T-helper 1 cell treated with Interleukin-12 subunit alpha and Interleukin-12 subunit beta and Interleukin-4 antibody, amounts not matched to agents 30 μg/mL and 1 μg/mL, for 36 hours (primary cell): Measurements from ENCODE around the gene CREB3L4.

Experiments
- H3K27ac Mint-ChIP-seq: one replicate; pipeline ENCODE4 v1.8.0; 2021; ENCODE audit warnings: mild to moderate bottlenecking, mixed read lengths
- H3K27me3 Mint-ChIP-seq: one replicate; pipeline ENCODE4 v1.8.0; 2021; ENCODE audit warnings: low read depth, mixed read lengths
- H3K36me3 Mint-ChIP-seq: one replicate; pipeline ENCODE4 v1.8.0; 2021; ENCODE audit warnings: low read depth, mixed read lengths
- H3K4me1 Mint-ChIP-seq: one replicate; pipeline ENCODE4 v1.8.0; 2021; ENCODE audit warnings: low read depth, mixed read lengths
- H3K4me3 Mint-ChIP-seq: one replicate; pipeline ENCODE4 v1.8.0; 2021; ENCODE audit warnings: mild to moderate bottlenecking, moderate library complexity, mixed read lengths
- H3K9me3 Mint-ChIP-seq: one replicate; pipeline ENCODE4 v1.8.0; 2021; ENCODE audit warnings: mixed read lengths

Gene CREB3L4, protein sequence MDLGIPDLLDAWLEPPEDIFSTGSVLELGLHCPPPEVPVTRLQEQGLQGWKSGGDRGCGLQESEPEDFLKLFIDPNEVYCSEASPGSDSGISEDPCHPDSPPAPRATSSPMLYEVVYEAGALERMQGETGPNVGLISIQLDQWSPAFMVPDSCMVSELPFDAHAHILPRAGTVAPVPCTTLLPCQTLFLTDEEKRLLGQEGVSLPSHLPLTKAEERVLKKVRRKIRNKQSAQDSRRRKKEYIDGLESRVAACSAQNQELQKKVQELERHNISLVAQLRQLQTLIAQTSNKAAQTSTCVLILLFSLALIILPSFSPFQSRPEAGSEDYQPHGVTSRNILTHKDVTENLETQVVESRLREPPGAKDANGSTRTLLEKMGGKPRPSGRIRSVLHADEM

DNA sequence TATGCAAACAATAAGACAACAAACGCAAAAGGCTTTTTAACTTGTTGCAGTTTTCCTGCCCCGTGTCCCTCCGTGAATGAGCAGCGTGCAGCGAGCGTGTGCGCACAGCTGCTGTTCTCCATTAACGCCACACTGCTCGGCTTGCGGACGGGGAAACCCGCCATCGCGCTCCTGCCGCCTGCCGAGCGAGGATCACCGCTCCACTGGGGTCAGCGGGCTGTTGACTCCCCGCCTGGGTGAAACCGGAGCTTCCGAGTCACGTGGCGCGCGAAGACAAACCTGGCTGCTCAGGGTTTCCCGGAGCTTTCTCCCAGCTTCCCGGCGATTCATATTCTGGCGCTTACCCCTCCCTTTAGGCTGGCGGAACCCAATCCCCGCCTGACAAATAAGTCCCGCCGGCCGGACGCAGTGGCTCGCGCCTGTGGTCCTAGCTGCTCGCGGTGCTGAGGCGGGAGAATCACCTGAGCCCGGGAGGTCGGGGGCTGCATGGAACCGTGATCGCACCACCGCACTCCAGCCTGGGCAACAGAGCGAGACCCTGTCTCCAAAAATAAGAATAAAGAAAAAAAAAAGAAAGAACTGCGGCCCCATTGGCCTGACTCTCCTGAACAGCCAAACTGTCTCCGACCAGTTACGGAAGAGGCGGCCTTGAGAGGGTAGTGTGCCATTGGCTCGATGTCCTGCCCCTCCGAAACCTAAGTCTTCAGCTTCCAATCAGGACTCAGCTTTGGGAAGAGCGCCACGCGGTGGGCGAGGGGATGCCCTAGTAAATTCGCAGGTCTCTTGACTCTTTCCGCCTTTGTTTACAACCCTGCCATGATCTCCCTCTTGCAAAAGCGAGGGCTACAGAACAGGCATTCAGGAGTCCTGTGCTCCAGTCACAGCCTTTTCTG is at the start of gene CREB3L4:
CREB3L4 (plus strand) TSS at position 796 of the 893 bp plus-strand sequence. CDS start 624 bp downstream, outside the sequence.
- peaks cover 47% of the 10 kb centered on the region for H3K4me1 Mint-ChIP-seq
- peak within 1 kb of the TSS; percentile 87 for H3K4me3 Mint-ChIP-seq
- peaks cover 9% of the 10 kb centered on the region for H3K36me3 Mint-ChIP-seq
- H3K27me3 Mint-ChIP-seq, result no peaks in the 10 kb centered on the region
- peak within 1 kb of the TSS; percentile 91 for H3K27ac Mint-ChIP-seq
- H3K9me3 Mint-ChIP-seq, result no peaks in the 10 kb centered on the region

DNA sequence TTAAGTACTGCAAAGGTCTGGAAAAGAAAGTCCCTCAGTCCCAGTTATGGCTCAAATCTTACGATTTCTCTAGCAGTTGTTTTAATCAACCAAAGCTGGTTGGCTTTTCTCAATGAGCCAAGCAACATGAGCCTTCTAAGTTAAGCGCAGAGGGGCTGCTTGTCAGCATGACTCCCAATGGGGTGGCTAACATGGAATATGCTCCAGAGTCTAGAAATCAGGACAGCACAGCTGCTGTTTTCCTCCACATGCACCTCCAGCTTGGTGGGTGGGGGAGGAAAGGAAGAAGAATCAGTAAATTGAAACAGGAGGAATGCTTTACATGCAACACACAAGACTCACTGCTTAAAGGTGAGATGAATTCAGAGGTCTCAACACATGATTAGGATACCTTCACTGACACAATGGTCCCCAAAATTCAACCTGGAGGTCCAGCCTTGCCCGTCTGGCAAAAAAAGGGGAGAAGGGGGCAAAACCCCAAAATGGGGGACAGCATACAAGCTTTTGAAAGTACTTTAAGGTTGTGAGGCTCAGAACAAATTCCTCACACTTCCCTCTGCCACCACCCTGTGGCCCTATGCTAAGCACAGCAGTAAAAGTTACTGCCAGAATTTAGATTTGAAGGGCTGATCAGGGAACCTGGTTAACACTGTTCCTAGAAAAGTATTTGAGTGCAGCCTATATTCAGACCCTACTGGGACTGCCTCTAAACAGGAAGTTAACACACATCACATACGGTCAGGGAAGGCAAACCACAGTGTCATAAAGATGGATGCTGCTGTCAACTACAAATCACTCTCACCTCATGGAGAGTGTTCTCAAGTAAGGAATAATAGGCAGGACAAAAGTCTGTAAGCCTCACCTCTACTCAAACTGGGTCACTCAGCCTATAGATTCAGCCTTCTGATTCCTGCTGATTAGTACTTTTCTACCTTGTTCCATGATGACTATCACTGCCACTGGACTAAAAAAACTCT is 47.5 kb upstream of the CREB3L4 start:
- peak overlapping the region; percentile 65 for H3K27ac Mint-ChIP-seq
- peaks cover 12% of the 10 kb centered on the region for H3K36me3 Mint-ChIP-seq
- H3K27me3 Mint-ChIP-seq, result no peaks in the 10 kb centered on the region
- H3K9me3 Mint-ChIP-seq, result no peaks in the 10 kb centered on the region
- peak overlapping the region; percentile 86 for H3K4me3 Mint-ChIP-seq
- peaks cover 34% of the 10 kb centered on the region for H3K4me1 Mint-ChIP-seq

DNA sequence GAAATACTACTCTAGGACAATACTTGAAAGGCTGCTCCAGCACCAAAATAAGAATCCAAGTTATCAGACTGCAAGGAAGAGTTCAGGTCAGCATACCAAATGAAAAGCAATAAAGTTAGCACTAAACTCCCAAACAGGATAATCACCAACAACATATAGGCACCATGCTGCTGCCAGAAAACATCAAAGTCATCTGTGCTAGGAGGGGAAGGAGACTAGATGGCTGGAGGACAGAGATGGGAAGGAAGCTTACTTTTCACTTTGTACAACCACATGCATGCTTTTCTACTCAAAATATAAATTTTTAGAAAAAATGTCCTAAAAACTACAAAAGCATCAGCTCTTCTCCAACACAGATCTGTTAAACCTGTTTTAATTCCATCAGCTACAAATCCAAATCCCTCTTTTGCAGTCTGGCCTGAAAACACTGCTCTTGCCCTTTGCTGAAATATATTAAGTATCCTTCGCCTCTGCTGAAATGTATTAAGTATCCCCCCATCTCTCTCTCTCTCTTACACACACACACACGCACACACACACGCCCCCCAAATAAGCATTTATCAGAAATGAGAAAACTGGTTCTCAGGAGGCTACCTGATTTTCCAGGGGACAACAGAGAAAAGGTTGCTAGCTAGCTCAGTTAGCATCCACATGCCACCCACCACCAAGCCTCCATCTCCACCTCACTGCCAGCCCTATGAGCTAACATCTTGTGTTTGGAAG is 46.5 kb upstream of the CREB3L4 start:
- no peaks in the 10 kb centered on the region for H3K27me3 Mint-ChIP-seq
- peak overlapping the region; percentile 86 for H3K4me3 Mint-ChIP-seq
- H3K9me3 Mint-ChIP-seq, result no peaks in the 10 kb centered on the region
- H3K4me1 Mint-ChIP-seq, result peaks cover 34% of the 10 kb centered on the region
- H3K36me3 Mint-ChIP-seq, result peaks cover 12% of the 10 kb centered on the region
- H3K27ac Mint-ChIP-seq, result peak overlapping the region; percentile 65

DNA sequence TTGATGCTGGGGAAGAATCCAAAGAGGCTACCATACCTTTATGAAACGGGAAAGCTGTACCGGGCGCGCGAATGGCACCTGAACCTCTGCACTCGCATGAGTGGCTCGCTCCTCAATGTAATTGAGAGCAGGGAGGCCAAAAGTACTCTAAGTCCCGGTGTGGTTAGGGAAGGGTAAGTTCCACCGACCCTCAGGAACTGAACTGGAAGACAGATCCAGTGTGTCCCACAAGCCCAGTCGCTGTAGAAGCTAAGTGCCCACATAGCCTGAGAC is 46.0 kb upstream of the CREB3L4 start:
- Mint-ChIP-seq H3K27ac (peak overlapping the region; percentile 65), H3K4me1 (peaks cover 34% of the 10 kb centered on the region), H3K9me3 (no peaks in the 10 kb centered on the region), H3K36me3 (peaks cover 10% of the 10 kb centered on the region), H3K27me3 (no peaks in the 10 kb centered on the region), H3K4me3 (peak overlapping the region; percentile 86)

DNA sequence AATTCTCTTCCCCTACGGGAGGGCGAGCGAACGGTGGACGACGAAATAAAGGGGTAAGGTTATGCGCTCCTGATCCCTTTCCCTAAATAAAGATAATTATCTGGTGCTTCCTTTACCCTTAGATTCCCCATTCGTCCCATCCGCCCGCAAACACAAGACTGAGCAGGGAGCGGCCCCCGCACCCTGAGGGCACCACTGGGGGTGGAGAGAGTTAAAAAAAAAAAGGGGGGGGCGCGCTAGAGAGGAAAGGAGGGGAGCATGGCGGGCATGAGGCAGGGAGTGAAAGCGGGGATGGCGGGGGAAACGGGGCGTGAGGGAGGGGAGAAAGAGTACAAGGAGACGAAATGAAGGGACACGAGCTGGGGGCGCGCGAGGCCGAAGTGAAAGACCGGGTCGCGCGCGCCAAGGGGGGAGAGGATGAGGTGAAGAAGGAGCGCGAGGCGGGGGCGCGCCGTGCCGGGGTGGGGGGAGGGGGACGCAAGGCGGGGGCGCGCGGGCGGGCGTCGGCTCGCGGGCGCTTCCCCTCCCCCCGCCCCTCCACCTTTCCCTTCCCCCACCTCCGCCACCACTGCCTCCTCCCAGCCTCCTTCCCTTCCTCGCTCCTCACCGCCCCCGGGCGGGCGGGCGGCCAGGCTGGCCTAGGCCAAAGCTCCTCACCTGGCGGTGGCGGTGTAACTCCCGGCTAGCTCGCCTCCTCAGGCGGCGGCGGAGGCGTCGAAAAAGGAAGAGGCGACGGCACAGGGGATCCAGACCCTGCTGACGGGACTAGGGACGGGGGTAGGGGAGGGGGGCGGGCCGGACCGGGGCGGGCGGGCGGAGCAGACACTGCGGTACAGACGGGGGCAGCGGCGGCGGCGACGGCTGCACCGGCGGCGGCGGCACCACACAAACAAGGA is 45.4 kb upstream of the CREB3L4 start:
- Mint-ChIP-seq H3K27me3 (no peaks in the 10 kb centered on the region), H3K27ac (peak overlapping the region; percentile 95), H3K36me3 (peaks cover 10% of the 10 kb centered on the region), H3K4me1 (peaks cover 34% of the 10 kb centered on the region), H3K4me3 (peak overlapping the region; percentile 92), H3K9me3 (no peaks in the 10 kb centered on the region)

DNA sequence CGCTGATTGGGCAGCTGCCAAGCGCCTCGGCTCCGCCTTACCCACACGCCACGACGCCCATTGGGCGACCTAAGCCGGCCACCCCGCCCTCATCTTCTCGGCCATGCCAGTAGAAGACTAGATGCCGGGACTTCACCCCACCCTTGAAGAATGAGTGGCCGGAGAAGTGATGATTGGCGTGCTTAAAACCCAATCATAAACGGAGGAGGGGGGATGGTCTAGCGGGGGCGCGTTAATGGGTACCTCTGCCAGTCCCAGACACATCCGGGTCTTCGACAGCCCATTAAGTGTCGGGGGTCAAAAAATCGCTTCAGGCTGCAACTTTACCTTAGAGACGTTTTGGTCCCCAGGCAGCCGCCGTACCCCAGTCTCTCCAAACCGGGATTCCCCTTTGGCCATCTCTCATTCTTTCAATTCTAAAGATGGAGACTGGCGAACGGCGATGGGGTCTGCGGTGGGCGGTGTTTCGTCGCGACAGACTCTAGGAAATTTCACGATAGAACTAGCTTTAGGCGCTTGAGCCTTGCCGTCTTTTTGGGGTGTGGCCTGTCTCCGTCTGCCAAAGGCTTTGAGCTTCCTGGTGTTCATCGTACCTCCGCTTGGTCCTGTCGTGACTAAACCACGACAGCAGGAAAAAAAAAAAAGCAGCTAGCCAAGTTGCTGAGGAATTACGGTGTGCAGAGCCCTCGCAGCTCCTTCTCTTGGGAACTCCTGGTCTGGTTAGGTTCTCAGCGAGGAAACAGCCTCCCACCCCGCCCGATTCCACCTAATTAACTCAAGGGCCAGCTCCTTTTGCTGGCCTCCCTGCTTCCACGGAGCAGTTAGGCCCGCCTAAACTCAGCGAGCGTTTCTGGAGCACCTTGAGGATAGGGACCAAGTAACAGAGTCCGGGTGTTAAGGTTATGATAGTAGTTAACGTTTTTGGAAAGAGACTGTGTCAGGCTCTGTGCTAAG is 44.5 kb upstream of the CREB3L4 start, which contains the start of gene GATAD2B:
GATAD2B (minus strand) TSS at position 1 of the 954 bp plus-strand sequence. CDS start 94,625 bp downstream, outside the sequence.
- H3K9me3 Mint-ChIP-seq, result no peaks in the 10 kb centered on the region
- H3K27ac Mint-ChIP-seq, result peak within 1 kb of the TSS; percentile 95
- H3K4me3 Mint-ChIP-seq, result peak within 1 kb of the TSS; percentile 92
- peaks cover 34% of the 10 kb centered on the region for H3K4me1 Mint-ChIP-seq
- peaks cover 13% of the 10 kb centered on the region for H3K36me3 Mint-ChIP-seq
- H3K27me3 Mint-ChIP-seq, result no peaks in the 10 kb centered on the region

DNA sequence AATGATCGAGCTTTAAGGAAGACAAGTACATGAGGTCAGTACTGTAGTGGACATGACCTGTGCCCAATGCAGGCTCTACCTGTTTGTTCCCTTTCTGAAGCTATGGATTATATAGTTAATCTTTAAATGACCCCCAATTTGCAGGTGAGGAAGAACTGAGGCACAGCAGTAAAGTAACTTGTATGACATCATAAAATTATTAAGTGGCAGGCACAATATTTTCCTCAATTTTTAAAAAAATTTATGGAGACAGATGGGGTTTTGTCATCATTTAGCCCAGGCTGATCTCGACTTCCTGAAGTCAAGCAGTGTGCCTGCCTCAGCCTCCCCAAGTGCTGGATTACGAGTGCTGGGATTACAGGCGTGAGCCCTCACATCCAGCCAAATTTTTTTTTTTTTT is 41.3 kb upstream of the CREB3L4 start:
- H3K4me1 Mint-ChIP-seq, result peaks cover 19% of the 10 kb centered on the region
- peaks cover 23% of the 10 kb centered on the region for H3K36me3 Mint-ChIP-seq

DNA sequence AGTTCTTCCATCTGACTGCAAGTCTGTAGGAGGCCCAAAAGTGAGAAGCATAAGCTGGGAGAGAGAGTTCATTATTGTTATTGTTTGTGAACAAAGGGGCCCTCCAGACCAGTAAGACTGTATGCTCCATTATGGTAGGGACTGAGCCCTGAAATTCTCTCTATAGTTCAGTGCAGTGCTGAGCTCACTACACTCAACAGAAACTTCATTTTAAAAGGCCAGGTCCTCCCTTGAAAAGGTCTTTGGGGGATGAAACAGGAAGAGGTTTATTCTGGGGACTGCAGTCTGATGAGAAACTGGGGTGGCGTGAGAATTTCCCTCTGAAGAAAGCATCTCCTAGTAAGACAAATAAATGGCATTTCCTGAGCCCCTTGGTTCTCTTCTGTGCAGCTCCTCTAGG is 39.5 kb upstream of the CREB3L4 start:
- peaks cover 15% of the 10 kb centered on the region for H3K4me1 Mint-ChIP-seq
- H3K4me3 Mint-ChIP-seq, result no peak overlapping the region
- H3K27ac Mint-ChIP-seq, result peak overlapping the region; percentile 21
- H3K36me3 Mint-ChIP-seq, result peaks cover 23% of the 10 kb centered on the region
- H3K9me3 Mint-ChIP-seq, result no peaks in the 10 kb centered on the region
- no peaks in the 10 kb centered on the region for H3K27me3 Mint-ChIP-seq

More for the DNA sequence above, 41.3 kb upstream of the CREB3L4 start:
- no peaks in the 10 kb centered on the region for H3K9me3 Mint-ChIP-seq
- no peaks in the 10 kb centered on the region for H3K27me3 Mint-ChIP-seq
- H3K4me3 Mint-ChIP-seq, result no peak overlapping the region
- no peak overlapping the region for H3K27ac Mint-ChIP-seq

DNA sequence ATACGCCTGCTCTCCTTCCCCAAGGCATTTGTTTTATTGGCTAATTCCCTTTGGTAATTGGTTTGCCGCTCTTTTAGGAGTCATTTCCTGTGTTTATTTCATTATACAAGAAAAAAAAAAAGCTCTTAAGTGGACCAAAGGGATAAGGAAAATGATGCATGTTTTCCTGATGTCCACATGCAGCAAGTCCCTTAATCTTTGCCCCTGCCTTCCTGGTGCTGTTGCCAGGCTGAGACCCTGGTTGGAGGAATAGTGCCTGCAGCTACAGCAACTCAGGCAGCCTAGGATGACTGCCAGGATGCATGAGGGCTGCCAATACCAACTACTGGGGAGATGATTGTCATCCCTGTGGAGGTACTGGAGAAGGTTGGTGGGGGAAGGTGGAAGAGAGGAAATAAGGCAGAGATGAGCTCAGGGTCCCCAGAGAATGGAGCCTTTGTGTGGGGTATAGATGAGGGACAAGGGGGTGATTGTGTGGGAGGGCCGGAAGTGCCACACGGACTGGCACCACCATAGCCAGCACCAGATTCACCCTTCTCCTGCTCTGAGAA is 38.8 kb upstream of the CREB3L4 start:
- Mint-ChIP-seq H3K27ac (peak overlapping the region; percentile 21), H3K9me3 (no peaks in the 10 kb centered on the region), H3K27me3 (no peaks in the 10 kb centered on the region), H3K36me3 (peaks cover 23% of the 10 kb centered on the region), H3K4me1 (peaks cover 11% of the 10 kb centered on the region), H3K4me3 (no peak overlapping the region)

DNA sequence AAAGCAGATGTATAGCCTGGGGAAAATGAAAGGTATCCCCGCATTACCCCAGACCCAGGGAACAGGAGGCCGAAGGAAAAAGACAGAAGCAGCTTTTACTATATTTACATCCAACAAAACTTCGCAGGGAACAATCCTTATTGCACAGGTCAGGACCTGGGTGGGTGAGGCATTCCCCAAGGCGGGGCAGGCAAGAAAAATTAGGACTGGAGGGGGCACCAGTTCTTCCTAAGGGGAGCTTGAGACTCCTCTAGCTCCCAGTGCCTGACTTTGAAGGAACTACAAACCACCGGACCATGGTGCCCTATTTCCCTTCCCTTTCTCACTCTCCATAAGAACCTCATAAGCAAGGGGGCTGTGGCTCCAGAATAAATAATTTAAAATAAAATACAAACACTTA is 38.3 kb upstream of the CREB3L4 start:
- Mint-ChIP-seq H3K4me3 (no peak overlapping the region), H3K36me3 (peaks cover 25% of the 10 kb centered on the region), H3K9me3 (no peaks in the 10 kb centered on the region), H3K27ac (no peak overlapping the region), H3K27me3 (no peaks in the 10 kb centered on the region), H3K4me1 (peaks cover 12% of the 10 kb centered on the region)

DNA sequence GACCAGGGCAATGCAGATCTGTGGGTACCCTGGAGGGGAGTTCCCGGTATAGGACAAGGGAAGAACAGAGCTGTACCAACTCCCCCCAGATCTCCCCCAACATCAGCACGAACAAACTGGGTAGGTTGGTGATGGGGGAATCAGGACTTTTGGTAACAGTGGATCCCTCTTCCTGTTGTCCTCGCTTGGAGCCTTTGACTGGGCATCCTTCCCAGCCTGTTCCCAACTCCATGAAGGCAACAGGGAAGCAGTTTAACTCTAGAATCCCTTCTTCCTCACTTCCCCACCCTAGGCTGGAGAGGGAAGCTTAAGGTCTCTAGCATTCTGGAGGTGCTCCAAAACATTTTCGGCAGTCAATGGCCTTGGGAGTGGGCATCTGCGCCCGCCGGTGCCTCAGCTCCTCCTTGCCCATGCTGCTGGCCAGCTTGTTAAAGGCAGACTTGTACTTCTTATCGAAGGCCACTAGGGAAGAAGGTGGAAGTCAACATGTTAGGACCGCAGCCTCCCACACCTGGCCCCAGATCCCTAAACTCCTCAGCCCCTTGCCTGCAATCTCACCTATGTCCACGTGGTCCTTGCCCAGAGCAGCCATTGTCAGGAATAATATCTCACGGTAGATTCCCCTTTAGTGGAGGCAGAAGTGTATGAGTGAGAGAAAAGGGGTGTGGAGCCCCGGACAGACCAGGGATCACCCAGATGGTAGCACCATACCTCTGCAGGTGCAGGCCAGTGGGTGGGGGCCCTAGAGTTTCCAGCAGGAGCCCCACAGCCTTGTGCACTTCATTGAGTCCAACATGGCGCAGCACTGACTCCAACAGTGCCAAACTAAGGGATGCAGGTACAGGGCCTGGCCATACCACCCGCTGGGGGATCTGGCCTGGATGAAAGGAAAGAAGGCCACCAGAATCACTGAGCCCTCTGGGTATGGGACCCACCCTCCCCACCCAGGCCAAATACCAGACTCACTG is 37.4 kb upstream of the CREB3L4 start:
- Mint-ChIP-seq H3K27me3 (no peaks in the 10 kb centered on the region), H3K4me1 (peaks cover 12% of the 10 kb centered on the region), H3K27ac (no peak overlapping the region), H3K9me3 (no peaks in the 10 kb centered on the region), H3K4me3 (no peak overlapping the region), H3K36me3 (peaks cover 32% of the 10 kb centered on the region)
